HL-60/S4 (cell line): ENCODE data around the gene SCAANT1.

Experiments used
- in situ Hi-C: fragments of 300-500 bp; cut with MboI; formaldehyde crosslinking; loops from 2 replicates; pipeline ENCODE4 v1.14.3; 2022; ENCODE audit warnings: low sequenced_read_pairs

The SCAANT1 gene

DNA sequence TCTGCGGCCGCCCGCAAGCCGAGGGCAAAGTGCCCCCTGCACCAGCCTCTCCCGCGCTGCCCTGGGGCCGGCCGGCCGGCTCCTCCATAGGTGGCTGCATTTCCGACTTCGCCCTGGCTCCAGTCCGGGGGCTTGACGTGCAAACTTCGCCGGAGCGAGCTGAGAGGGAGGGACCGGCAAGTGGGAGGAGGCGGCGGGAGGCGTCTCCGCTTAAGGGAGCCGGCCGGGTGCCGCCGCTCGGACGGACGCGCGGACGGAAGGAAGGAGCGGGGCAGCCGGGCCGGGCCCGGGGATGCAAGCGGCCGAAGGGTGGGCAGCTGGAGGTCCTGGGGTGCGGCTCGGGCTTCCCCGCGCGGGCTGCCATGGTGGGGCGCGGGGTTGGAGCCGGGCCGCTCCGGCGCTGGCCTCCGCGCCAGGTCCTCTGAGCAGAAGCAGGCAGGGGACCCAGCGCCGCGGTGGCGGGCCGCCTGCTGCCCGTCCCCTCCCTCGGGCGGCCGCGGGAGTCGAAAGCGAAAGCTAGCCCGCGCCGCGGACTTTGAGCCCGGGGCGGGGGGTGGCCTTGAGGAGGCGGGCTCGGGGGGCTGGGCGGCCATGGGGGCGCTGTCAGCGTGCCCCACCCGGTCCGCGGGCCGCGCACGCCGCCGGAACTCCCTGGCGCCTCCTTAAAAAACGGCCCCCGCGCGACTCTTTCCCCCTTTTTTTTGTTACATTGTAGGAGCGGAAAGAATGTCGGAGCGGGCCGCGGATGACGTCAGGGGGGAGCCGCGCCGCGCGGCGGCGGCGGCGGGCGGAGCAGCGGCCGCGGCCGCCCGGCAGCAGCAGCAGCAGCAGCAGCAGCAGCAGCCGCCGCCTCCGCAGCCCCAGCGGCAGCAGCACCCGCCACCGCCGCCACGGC lies at the start of gene SCAANT1:
TSS of gene SCAANT1 (minus strand) at position 511 of the 895 bp plus-strand sequence.
- in situ Hi-C loops: no loop called here

DNA sequence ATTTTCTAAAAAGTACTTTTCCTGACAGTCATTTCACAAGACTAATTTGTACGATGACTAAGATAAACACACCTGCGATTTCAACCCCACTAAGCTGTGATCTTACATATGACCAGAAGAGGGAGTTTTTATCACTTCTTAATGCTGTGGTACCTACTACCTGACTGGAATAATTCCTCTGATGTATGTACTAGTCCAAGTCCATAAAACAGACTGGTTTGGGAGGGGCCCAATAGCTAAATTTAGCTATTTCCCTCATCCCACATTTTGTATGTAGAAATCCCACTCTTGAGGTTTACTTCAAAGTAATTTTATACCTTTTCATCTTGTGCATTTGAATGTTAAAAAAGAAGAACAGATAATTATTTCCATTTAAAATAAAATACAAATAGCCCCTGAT lies 49.7 kb upstream of the SCAANT1 start:
- in situ Hi-C loops: no loop called here

DNA sequence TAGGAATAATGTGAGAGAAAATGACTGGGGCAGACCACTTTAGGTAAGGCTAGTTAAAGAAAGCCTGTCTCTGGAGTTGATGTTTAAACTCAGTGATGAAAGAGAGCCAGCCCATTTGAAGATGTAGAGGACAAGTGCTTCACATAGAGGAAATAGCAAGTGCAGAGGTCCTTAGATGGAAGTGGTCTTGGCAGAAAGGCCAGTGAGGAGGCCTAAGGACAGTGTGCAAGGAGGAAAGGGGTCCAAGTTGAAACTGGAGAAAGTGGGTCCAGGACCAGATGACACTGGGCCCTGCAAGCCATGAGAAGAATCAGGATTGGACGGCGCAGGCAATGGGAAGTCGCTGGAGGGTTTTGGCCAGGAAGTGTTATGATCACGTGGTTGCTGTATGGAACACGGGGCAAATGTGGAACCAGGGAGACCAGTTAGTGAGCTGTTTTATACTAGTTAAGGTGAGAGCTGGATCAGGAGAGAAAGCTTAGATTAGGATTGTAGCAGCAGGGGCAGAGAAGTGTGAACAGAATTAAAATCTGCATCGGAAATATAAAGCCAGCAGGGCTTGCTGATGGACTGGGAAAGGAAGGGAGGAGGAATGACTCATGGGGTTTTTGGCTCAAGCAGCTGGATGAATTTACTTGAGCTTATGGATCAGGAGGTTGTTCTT lies 48.0 kb upstream of the SCAANT1 start:
- in situ Hi-C loops: no loop called here

DNA sequence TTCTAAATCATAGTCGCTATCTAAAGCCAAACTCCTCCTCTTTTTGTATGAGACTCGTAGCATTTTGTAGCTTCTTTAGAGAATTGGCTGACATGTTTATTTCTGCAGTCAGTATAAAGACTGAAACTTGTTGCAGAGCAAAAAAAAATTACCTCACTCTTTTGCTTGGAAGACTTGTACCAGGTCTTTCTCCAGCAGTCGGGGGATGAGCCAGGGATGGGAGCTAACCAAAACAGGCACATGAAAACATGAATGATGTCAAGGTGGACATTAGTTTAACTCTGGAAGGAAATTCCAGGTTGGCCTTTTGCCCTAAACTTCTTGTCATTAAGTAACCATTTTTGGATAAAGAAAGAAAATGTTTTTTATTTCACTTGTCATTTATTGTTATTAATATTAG lies 47.0 kb upstream of the SCAANT1 start:
- in situ Hi-C loops: no loop called here

DNA sequence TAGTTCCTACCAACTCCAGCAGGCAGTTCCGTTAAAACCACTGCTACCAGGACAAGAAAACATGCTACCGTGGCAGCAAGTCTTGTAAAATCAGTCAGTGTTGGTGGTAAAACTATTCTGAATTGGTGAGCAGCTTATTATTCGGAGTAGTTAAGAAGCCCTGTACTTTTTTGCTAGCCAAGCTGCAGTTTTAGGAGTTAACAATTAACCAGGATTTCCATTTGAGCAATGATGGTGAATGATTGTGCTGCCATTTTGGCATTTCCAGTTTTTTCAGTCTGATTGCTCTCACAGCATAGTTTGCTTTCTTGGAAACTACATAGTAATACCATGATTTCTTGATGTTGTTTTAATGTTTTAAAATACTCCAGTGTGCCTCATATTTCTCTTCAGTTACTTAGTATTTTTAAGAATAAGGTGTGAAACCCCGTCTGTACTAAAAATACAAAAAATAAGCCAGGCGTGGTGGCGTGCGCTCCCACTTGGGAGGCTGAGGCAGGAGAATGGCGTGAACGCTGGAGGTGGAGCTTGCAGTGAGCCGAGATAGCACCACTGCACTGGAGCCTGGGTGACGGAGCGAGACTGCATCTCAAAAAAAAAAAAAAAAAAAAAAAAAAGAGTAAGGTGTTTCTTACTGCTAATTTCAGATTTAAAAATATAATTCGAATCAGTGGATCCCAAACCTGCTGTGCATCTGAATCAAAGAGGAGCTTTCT lies 43.8 kb upstream of the SCAANT1 start:
- in situ Hi-C loops: no loop called here

DNA sequence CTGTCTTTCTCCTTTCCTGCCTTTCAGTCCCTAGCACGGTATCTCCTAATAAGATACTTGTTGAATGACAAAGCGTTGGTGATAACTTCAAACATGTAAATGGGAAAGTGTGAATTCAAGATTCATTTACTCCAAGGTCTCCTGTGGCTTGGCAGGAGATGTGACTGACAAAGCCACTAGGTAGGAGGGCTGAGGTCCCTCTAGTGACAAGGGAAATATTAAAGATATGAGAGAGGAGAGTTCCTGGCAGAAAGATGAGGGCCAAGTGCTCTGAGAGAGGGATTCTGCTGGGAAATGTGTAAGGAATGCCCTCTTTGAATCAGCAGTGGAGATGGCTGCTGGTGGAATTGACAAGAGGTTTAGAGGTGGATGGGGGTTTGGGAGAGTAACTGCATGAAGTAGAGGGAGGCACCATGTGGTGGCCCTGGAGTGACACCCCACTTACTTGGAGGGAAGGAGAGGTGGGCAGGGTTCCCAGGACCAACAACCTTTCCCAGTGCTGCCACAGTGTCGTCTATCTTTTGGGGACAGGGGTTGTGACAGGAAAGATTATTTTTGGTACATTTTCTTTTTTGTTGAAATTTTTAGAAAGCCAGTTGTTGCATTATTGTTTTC lies 43.0 kb upstream of the SCAANT1 start:
- in situ Hi-C loops: no loop called here

DNA sequence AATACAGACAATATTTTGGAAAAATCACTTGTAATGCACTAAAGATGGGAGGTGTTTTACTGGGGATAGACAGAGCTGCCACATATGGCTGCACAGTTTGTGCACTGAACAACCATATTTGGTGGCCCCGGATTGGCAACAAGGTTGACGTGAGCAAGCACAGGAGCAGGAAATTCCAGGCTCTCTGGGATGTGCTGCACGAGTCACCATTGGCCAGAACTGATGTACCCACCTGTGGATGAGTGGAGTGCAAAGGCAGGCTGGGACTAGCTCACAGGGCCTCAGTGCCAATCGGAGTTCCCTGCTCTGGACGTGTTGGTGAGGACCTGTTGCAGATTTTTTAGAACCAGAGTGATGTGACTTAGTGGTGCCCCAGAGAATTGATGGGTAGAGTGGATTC lies 42.0 kb upstream of the SCAANT1 start:
- in situ Hi-C loops: no loop called here

DNA sequence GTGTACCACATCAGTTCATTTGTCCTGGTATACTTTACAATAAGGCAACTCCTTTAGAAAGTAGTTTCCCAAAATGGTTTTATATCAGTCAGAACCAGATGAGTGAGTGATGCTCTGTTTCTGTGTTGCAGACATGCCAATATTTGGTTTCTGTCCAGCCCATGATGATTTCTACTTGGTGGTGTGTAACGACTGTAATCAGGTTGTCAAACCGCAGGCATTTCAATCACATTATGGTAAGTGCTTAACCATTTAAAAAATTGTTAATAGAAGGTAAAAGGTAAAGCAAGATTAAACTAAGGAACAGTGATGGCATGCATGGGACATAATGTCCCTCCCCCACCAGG lies 40.0 kb upstream of the SCAANT1 start:
- in situ Hi-C loops: no loop called here

DNA sequence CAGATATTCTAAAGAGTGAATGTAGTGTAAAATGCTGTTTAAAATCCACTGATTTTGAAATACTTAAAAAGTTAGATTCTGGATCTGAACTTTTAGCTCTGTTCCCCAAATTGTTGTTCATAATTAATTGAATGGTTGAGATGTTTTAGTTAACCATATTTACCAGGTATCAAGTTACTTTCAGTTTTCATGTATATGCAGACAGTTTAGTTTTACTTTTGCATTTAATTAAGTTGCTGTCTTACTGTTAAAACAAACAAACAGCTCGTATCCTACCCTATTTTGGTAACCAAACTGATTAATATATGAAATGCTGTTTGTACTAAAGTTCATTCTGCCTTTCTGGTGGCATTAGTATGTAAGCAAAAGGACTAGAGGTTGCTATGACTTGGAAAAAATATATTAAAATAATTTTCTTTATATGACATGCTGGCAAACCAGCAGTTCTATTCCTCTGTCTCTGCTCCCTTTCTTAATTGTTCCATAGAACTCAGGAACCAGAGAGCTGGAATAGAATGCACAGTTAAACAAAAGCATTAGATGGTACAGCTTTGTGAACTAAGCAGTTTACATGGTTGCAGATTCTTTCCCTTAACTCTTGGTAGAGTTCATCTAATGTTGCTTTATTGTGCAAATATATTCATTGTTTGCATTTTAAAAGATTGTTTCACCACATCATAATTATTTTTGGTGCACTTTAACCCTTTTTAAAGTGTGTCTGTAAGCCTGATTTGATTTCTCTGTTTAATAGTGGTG lies 39.5 kb upstream of the SCAANT1 start:
- in situ Hi-C loops: no loop called here

DNA sequence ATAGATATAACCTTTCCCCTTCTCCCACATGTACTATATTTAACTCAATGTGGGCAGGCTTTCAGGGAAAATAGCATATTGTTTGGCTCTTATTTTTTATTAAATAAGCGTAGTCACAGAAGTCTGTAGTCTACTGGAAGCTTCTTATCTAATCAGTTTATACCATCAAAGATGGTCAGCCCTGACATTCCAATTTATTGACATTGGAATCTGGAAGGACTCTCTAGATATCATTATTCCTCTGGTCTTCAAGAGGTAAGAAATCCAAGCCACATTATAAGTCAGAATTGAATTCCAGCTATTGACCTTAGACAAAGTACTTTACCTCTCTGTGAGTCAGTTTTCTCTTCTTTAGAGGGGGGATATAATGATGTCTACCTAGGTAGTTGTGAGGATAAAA lies 38.5 kb upstream of the SCAANT1 start:
- in situ Hi-C loops: no loop called here

DNA sequence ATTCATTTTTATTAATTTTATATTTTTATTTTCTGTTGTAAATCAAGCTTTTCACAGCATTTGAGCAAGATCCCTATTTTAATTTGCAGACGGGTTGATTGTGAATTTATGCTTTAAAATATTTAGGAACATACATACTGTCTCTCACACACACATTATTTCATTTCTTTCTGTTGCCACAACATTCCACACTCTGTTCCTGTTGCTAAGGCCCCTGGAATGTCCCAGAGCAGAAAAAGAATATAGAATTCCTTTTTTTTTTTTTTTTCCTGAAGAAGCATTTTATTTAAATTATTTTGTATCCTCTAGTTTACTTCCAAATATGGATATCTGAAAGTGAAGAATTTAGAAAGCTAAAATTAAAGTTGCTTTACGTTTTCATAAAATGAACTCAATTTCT lies 36.8 kb upstream of the SCAANT1 start:
- in situ Hi-C loops: no loop called here

DNA sequence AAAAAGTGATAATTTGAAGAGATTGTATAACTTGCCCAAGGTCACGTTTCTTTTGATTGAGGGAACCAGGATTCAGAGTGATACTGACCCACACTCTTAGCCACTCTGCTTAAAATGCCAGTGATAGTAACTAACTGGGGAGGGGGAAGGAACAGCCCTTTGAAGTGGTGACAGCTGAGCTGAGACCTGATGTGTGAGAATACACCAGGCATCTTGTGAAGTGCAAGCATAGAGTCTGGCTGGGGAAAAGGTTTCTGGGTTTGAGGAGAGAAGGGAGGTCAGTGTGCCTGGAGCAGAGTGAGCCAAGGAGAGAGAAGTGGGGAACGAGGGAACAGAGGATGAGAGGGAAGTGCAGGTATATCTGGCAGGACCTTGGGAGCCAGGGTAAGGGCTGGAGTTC lies 35.4 kb upstream of the SCAANT1 start:
- in situ Hi-C loops: no loop called here

DNA sequence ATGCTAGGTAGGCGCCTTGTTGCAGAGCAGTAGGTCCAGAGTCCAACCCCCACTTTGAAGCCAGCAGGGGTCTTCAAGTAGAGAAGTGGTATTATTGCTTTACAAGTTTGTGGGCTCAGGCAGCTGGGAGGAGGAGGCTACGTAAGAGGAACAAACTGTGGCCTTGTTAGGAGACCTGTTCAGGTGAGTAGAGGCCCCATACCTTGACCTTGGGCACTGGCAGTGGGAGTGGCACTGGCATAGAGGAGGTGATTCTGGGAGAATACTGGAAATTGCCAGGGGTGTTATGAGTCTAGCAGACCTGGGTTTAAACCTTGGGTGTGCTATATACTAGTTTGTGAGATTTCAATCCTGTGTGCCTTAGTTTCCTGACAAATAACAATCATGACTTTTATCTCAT lies 34.6 kb upstream of the SCAANT1 start:
- in situ Hi-C loops: no loop called here

DNA sequence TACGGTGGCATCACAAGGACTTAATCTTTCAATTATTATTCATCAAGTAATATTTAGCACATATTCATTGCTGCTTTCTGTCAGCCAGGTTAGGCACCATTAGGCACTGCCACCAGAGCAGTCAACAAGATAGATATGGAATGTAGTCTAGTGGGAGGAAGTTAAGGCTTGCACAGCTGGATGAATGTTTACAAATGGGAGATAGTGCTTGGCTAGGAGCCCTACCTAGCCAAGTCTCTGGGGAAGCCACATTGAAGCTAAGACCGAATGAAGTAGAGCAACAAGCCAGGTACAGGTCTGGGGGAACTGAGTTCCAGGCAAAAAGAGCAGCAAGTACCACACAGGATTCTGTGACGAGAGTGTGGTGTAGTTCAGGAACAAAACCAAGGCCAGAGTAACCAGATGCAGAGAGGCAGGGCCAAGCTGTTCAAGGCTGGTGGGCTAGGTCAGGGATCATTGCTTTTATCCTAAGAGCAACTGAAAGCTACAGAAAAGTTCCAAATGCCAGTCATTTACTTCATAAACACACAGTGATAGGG lies 33.4 kb upstream of the SCAANT1 start:
- in situ Hi-C loops: no loop called here

DNA sequence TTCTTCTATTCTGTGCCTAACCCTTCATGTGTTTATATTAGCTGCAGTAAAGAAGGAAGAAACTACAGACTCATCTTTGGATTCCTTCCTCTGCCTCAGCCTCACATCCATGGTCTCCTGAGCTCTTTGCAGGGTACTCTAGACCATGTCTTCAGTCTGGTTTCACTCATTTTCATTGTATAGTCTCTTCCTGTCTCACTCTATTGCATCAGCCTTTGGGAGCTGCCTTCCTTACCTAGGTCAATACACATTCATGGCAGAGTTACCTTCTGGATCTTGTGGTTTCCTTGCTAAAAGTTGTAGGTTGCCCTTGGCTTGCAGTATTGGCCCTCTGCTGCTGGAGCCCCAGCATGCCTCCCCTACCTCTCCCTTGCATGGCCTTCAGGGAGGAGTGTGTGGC lies 31.5 kb upstream of the SCAANT1 start:
- in situ Hi-C loops: no loop called here

DNA sequence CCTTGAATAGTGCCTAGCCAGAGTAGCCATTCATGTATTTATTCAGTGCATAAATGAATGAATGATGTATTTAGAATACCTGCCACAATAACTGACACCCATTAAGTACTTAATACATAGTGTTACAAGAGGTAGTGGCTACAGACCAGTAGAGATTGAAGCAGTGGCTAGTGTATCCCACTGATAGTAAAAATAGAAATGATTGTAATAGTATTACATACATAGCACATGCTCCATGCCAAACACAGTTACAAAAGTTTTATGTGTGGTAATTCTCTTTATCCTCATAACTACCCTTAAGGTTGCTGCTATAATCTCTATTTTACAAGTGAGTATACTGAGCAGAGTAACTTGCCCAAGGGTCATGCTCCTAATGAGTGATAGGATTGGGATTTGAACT lies 30.3 kb upstream of the SCAANT1 start:
- in situ Hi-C loops: no loop called here

DNA sequence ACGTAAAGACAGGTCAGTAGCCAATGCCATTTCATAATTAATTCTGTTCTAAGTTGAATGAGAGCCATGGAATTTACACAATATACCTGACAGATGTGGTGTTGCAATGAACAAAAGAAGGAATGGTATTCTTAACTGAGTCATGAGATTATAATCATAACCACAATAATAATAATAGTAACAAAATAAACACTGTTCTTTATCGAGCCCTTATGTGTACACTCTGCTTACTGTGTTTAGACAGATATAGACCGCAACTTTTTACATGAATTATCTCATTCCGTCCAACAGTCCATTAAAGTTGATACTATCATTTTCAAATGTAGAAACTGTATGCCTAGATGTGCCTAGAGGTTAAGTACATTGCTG lies 28.2 kb upstream of the SCAANT1 start:
- in situ Hi-C loops: no loop called here

DNA sequence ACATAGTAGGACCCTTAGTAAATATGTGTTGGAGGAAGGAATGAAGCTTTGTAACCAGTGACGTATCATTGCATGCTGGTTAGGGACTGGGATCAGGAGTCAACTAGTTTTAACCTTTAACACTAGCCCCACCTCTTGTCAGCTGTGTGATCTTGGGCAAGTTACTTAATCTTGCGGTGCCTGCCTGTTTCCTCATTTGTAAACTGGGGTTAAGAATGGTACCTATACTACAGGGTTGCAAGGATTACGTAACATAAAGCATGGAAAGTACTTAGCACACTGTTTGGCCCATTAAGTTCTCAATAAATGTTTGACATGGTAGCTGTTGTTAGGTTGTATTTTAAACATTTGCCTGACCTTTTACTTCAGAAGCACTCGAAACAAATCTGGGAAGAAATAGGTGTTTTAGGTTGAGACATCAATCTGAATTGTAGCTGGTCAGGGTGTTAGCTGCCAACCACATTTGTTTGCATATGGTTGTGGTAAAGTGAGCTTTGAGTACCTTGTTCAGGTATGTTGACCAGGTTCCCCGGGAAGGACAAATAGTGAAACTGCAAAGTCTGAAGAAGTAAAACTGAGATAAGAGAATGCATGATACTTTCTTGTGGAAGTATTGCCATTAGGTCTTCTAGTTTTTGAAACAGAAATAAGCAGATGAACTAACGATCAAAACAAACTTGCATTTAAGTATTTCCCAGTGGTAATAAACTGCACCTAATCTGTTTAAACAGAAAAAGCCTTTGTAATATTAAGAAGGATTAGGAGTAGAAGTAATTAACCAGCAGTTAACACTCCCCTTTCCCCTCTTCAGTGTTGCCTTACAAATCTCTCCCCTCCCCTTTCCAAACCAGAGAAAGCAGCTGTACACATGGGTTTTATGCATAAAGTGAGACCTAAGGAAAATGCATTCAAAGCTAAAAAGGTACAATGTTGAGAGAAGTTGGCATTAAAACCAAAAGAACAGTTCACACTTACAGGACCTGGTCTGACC lies 25.8 kb upstream of the SCAANT1 start:
- in situ Hi-C loops: no loop called here

DNA sequence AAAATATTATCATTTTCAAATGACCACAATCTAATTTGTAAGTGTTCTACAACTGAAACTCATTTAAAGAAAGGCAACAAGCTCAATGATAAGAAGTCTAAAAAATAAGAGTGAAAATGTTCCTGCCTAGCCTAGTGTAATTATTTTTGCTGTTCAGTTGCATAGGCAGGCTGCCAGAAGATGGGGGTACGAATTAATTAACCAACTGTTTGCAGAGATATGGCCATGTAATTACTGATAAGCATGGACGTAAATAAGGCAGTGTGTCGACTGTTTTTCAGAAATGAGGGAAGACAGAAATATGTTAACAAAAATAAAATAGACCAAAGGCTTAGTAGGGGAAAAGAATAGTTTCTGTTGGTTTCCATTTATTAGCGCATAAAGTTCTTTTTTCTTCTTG lies 24.7 kb upstream of the SCAANT1 start:
- in situ Hi-C loops: no loop called here
